ENCODE measurements around the gene FMO1. TPM values are rescaled to one million over a fixed set of nuclear protein-coding genes. Genes with fewer than 3 reads are reported as not detected.
"Not testable (repeated sequence)": the region's sequence is repeated elsewhere in the genome, so short reads cannot be mapped to it uniquely, and the experiment has no call there.

The FMO1 gene
- total and polyA plus RNA-seq, 9 donors = 3.8 to 32.2 (median 5.8) TPM; not detected in 1

DNA sequence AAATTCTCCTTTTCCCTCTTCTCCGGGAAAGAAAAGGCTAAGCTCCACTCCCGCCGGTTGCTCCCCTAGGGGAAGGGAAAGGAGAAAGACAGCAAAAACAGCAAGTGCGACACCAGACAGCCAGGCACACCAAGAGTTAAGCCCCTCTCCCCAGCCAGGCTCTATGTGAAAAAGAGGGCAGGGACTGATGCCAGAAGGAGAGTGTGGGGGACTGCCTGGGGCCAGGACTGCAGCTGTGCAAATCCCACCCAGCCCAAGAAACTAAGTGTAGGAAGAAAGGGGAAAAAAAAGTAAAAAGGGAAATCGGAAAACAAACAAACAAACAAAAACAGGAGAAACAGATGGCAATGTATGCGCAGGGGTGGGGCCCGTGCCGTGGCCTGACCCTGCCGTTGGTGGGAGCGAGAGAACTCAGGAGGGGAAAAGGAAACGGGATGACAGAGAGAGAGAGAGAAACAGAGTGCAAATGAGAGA is 27.7 kb upstream of the FMO1 start:
- Histone ChIP-seq H3K27ac (peak overlapping the region; percentile 51 to 68), H3K9me3 (no peaks in the 10 kb centered on the region), H3K36me3 (no peaks in the 10 kb centered on the region), H3K4me1 (ENCODE audit: insufficient read depth) (peaks cover 11% of the 10 kb centered on the region), H3K4me3 (peak overlapping the region; percentile 5), H3K27me3 (no peaks in the 10 kb centered on the region)
- WGBS, 3 donors = 15 to 25% (median 20%) methylated on average over 11 of the region's 11 CpGs
- TF ChIP-seq POLR2A (IDR thresholded peaks at IDR 0.05) (no peak), EP300 (IDR thresholded peaks at IDR 0.05) (no peak)
- TF ChIP-seq, protein P1, sequence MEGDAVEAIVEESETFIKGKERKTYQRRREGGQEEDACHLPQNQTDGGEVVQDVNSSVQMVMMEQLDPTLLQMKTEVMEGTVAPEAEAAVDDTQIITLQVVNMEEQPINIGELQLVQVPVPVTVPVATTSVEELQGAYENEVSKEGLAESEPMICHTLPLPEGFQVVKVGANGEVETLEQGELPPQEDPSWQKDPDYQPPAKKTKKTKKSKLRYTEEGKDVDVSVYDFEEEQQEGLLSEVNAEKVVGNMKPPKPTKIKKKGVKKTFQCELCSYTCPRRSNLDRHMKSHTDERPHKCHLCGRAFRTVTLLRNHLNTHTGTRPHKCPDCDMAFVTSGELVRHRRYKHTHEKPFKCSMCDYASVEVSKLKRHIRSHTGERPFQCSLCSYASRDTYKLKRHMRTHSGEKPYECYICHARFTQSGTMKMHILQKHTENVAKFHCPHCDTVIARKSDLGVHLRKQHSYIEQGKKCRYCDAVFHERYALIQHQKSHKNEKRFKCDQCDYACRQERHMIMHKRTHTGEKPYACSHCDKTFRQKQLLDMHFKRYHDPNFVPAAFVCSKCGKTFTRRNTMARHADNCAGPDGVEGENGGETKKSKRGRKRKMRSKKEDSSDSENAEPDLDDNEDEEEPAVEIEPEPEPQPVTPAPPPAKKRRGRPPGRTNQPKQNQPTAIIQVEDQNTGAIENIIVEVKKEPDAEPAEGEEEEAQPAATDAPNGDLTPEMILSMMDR (IDR thresholded peaks at IDR 0.05) = no peak
- intact Hi-C loops (cut with DNase I) = loop anchor here in 2 of 4 donors (5.0 to 10.0 kb wide), 2 partner anchors 138 to 256 kb away; no protein-coding TSS in a partner anchor
- peak; percentile 21 to 49 (median 26) for DNase-seq

DNA sequence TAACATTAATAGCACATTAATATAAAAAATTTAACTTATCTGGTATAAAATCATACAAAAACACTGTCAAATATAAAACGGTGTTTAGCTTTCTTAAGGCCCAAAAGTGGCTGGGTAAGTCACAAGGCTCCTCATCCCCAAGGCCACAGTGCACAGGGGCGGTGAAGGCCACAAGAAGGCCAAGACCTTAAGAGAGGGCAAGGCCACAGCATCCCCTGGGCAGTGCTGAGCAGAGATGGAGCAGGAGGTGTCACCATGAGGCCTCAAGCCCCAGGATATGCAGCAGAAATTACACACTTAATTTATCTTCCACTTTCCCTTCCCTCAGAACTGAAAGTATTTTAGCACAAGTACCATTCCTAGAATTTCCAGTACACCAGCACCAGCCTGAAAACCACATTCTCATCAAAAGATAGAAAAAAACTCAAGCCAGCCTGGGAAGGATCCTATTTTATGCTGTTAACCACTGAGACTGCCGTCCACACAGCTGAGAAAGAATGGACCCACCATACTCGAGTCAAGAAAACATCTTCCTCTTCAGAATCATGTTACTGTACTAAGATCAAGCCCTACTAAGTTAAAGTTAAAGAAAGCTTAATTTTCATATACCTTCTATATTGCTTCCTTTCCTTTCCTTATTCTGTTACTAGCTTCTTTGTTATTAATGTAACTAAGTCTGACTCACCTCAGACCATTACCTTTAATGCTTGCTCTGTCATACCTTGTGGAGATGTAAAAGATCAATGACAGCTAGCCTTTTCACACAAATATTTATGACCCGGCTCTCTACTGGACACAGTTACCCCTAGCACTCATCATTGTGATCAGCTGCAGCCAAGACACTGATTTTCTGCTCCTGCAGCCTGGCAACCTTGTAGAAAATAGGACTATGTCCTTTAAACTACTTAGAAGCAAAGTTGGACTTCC is 26.4 kb upstream of the FMO1 start:
- intact Hi-C loops (cut with DNase I) = loop anchor here in 2 of 4 donors (5.0 to 10.0 kb wide), 2 partner anchors 140 to 257 kb away; no protein-coding TSS in a partner anchor
- no peak for TF ChIP-seq POLR2A (IDR thresholded peaks at IDR 0.05)
- TF ChIP-seq, protein P1 (IDR thresholded peaks at IDR 0.05) = no peak
- H3K4me3 ChIP-seq = no peak overlapping the region
- peaks cover 11% of the 10 kb centered on the region for H3K4me1 ChIP-seq (ENCODE audit: insufficient read depth)
- peak overlapping the region in 1 of 2 donors; percentile 51 for H3K27ac ChIP-seq
- no peaks in the 10 kb centered on the region for H3K36me3 ChIP-seq
- H3K27me3 ChIP-seq = no peaks in the 10 kb centered on the region
- DNase-seq = peak; percentile 30 to 52 (median 34)
- no peaks in the 10 kb centered on the region for H3K9me3 ChIP-seq
- 23 to 60% (median 56%) methylated on average over 5 of the region's 5 CpGs for WGBS, 3 donors

DNA sequence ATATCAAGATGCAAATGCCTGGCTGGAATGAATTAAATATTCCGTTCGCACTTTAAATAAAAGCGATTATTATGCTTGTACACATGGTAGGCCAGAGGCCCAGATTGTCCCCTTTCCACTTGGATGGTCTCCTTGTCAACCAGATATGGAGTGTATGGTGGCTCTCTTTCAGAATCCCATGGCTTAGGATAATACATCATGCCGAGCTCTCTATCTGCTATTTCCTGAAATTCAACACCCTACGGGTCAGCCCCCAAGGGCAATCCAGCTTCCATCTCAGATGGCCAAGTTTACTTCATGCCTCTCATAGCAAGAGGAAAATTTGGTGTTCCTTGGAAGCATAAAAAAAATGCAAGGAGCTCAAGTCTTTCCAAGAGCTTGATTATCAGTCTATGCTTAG is 25.4 kb upstream of the FMO1 start:
- H3K9me3 ChIP-seq = no peaks in the 10 kb centered on the region
- H3K27ac ChIP-seq = no peak overlapping the region
- WGBS, 3 donors = 58 to 70% (median 66%) methylated on average over 5 of the region's 5 CpGs
- no peaks in the 10 kb centered on the region for H3K27me3 ChIP-seq
- TF ChIP-seq EP300 (IDR thresholded peaks at IDR 0.05) (no peak), POLR2A (IDR thresholded peaks at IDR 0.05) (no peak)
- TF ChIP-seq, protein P1 (IDR thresholded peaks at IDR 0.05) = no peak
- intact Hi-C loops (cut with DNase I) = loop anchor here in 2 of 4 donors (5.0 to 10.0 kb wide), 2 partner anchors 141 to 258 kb away; no protein-coding TSS in a partner anchor
- H3K4me1 ChIP-seq (ENCODE audit: insufficient read depth) = peaks cover 11% of the 10 kb centered on the region
- DNase-seq = no peak
- H3K36me3 ChIP-seq = no peaks in the 10 kb centered on the region
- no peak overlapping the region for H3K4me3 ChIP-seq

DNA sequence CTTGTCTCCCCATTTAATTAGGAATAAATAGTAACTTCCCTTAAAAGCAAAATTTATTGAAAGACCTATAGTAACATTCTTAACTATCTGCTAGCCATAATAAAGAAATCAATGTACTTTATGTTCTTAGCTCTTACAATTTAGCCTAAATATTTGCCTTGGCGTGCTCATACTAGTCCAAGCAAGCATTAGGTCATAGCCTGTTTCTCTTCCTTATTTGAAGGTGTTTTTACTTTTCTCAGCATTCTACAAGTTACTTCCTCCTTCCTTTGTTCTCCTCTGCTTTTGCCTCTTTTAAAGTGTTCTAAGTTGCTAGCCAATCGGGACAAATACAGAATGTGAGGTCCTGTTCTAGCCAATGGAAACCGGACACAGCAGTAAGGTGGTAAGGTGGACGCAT is 24.0 kb upstream of the FMO1 start:
- H3K36me3 ChIP-seq; H3K4me1 ChIP-seq (ENCODE audit: insufficient read depth); H3K9me3 ChIP-seq; DNase-seq; H3K27me3 ChIP-seq; H3K4me3 ChIP-seq: not testable (repeated sequence)
- peak overlapping the region in 1 of 2 donors; percentile 4 for H3K27ac ChIP-seq
- intact Hi-C loops (cut with DNase I) = loop anchor here in 2 of 4 donors (5.0 to 10.0 kb wide), 2 partner anchors 142 to 259 kb away; no protein-coding TSS in a partner anchor
- WGBS, 3 donors = 68 to 80% (median 78%) methylated on average over 4 of the region's 4 CpGs

Data from ovary (tissue), 9 donors.